ENCODE measurements around the gene SUSD4.
"Not testable (repeated sequence)": the region's sequence is repeated elsewhere in the genome, so short reads cannot be mapped to it uniquely, and the experiment has no call there.

SUSD4 gene

DNA sequence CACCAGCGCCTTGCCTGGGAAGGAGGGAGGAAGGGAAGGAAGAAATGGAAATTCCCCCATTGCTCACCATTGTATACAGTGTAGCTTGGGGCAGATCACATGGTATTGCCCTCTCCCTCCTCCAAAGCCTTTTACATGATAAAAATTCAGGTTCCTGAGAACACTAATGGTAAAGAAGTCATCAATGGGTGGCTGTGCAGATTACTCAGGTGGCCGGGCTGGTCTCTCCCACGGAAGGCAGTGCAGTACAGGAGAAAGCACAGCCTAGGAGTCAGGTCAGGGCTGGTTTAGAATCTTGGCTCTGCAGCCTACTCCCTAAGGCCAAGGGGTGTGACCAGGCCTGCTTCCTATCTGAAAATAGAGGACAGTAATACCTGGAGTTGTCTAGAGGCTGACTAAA lies 107.9 kb downstream of the SUSD4 start:
- no peak for DNase-seq (ENCODE audit: low spot score)

DNA sequence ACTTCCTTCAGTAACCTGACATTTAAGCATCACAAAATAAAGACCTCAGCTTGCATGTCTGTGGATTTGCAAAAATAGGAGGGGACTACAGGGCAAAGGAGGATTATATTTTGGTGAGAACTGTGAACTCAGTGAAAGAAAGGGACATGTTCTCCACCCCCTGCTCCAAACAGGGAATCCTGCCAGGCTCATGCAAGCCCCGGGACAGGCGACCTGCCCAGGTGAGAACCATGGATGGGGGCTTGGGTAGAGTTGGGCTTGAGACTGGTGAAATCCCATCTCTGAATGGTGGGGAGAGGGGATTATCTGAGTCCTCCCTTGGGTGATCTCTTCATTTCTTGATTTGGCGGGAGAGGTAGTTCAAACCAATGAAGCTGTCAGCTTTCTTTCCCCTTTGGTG lies 110.1 kb downstream of the SUSD4 start:
- DNase-seq (ENCODE audit: low spot score), result no peak

DNA sequence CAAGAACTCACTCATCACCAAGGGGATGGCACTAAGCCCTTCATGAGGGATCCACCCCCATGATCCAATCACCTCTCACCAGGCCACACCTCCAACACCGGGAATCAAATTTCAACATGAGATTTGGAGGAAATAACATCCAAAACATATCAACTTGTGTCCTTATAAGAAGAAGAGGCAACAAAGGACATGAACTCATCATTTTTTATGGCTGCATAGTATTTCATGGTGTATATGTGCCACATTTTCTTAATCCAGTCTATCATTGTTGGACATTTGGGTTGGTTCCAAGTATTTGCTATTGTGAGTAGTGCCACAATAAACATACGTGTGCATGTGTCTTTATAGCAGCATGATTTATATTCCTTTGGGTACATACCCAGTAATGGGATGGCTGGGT lies 112.6 kb downstream of the SUSD4 start:
- not testable (repeated sequence) for DNase-seq (ENCODE audit: low spot score)

DNA sequence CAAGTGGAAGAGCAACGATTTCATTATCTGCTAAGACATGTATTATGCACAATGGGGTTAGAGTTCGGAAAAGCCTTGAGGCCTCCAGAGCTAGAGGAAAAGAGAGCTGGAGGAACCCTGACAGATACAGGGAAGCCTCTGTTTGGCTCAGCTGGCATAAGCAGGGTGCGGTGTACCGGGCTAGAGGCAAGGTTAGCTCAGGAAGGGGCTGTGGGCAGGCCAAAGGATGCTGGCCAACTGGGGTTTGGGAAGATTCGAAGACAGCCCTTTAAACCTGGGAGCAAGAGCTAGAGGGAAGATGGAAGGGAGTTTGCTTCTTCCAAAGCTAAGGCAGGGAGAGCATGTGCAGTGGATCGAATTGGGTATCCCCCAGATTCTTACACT lies 113.4 kb downstream of the SUSD4 start:
- no peak for DNase-seq (ENCODE audit: low spot score)

DNA sequence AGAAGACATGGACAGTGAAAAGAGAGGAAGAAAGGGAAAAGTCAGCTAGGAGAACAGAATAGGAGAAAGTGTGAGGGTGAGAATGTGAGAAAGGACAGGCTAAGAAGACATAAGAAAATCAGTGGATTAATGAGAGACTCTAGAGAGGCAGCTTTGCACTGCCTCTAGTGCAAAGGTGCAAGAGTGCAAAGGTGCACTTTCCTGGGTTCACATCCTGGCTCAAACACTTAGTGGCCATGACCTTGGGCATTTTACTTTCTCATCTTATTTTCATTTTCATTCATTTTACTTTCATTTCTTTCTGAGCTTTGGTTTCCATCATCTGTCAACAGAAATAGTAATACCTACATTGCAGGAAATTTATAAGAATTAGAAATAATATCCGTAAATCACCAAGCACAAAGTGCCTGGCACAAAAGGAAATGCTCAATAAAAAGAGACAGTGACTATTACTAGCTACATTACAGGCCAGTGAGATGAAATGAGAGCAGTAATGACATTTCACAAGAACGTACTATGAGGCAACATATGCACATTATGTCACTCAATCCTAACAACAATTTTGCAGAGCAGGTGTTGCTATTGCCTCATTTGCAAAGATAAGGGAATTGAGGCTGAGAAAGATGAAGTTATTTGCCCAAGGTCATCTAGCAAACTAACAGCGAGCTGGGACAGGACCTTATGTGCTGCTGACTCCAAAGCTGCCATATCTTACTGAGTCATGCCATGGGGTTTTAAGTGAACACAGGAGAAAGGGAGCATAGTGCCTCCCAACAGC lies 113.9 kb downstream of the SUSD4 start:
- DNase-seq (ENCODE audit: low spot score), result no peak

DNA sequence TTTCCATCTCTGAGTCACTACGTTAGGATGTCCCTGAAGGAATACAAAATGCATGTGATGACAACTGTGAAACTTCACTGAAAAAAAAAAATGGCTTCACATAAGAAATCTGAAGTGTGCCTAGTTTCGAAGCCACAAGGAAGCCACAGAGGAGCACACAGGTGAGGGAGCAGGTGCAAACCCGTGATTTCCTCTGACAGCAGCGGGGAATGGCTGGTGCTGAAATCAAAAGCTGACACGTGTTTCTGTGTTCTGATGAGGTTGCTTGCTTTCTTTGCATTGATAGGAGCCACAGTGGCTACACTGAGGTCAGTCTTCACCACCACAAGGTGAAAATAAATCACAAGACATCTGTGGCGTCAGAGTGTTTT lies 115.2 kb downstream of the SUSD4 start:
- DNase-seq (ENCODE audit: low spot score), result no peak

DNA sequence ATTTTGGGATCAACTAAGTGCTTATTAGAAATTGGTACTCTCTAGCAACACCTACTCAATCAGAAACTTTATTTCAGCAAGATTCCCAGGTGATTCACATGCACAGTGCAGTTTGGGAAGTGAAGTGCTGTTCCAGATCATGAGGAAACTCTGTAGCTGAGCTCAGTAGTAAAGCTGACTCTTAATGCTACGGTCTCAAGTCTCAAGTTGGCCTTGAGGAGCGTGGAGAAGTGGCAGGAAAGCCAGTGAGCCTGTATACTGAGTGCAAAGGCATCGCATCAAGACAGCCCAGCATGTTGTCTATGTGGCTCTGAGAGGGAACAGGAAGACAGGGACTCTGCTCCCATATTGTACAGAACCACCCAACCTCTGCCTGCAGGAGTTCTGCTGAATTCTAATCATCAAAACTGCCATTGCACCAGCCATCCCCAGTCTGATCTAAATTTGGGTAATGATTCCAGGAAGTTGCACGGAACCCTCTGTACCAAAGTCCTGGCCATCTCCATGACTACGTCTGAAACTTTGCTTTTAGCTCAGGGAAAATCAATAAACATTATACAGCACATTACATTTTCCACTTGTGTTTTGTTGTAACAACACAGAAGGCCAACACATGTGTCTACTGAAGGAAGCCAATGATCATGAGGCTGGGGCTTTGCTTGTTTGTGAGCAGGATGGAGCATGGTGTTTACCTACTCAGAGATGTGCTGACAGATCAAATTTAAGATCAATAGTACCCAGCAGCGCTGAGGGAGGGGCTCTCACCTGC lies 115.8 kb downstream of the SUSD4 start:
- DNase-seq (ENCODE audit: low spot score), result no peak

DNA sequence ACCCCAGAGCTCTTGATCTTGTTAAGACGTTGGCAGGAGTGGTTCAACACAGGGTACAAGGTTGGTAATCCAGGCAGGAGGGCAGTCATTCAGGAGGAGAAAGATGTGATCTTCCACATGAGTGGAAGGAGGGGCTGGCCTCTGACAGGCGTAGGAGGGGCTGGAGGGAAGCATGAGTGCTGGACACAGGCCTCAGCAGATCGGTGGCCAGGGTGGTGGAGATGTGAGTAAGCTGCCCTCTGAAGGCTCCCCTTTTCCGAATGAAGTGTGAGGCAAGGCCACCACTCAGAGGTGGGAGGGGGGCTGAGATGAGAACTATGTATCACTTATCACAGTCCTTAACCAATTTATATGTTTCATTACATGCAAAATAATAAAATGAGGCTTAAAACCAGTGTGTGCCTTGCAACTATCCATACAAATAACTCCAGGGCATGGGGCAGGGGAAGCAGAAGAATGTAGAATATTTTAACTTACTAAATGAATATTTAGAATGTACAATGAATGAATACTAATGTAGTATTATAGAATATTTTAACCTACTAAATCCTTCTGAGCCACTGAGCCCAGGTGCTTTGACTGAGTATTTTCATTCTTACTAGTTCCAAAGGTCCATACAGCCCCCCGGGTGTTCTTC lies 117.4 kb downstream of the SUSD4 start:
- no peak for DNase-seq (ENCODE audit: low spot score)

DNA sequence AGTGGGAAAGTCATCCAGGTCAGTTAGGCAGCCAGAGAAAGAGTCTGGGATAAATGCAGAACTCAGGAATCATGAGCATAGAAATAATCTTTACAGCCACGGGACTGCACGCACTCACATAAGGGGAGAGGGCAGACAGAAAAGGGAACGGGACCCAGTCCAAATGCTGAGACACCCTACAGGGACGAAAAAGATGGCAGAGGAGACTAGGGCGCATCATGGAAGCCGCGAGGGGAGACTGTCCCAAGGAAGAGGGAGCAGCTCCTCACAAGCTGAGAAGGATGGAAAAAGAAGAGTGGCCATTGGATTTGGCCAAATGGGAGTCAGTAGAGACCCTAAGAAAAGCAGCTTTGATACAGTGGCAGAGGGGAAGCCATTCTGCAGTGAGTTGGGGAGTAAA lies 118.0 kb downstream of the SUSD4 start:
- DNase-seq (ENCODE audit: low spot score), result no peak

DNA sequence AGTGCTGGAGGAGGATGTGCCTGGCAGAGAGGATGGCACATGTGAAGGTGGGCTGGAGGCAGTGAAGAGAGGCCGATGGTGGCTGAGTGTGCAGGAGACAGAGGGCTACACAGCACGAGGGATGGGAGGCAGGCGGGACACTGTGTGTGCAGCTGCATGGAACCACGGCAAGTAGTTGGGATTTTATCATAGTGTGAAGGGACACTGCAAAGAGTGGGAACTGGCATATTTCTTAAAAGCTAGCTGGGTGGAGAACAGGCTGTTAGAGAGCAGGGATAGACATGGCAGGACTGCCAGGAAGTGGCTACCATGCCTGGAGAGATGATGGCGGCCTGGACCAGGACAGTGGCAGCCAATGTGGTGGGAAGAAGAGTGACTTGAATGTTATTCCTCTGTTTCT lies 118.6 kb downstream of the SUSD4 start:
- DNase-seq (ENCODE audit: low spot score), result no peak

DNA sequence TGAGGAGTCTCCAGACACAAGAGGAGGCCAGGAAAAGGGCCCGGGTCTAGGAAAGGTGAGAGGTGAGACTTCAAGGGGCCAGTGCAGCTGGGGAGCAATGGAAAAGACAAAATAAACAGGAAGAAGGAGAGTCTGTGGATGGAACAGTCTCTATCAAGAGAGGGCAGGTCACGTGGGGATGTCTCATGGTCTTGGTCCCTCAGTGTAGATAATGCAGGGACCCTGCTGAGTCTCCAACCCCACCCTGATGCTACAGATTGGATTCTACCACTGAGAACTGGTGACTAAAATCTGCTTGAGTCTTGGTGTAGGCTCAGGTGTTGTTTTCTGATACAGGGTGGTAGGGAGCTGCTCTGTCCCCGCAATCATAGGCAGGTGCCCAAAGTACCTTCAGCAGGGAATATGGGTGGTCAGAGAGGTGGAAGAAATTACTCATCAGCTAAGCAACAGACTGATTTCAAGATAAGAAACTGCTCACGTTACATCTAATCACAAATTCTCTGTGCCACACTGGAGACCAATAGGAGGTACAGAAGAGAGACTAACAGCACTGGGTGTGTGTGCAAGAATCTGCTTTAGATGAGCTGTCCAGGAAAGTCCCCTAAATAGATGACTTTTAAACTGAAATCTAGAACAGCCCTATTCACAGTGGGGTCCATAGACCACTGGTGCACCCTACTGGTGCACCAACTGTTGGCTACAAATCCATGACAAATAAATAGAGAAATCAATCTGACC lies 119.4 kb downstream of the SUSD4 start:
- no peak for DNase-seq (ENCODE audit: low spot score)

DNA sequence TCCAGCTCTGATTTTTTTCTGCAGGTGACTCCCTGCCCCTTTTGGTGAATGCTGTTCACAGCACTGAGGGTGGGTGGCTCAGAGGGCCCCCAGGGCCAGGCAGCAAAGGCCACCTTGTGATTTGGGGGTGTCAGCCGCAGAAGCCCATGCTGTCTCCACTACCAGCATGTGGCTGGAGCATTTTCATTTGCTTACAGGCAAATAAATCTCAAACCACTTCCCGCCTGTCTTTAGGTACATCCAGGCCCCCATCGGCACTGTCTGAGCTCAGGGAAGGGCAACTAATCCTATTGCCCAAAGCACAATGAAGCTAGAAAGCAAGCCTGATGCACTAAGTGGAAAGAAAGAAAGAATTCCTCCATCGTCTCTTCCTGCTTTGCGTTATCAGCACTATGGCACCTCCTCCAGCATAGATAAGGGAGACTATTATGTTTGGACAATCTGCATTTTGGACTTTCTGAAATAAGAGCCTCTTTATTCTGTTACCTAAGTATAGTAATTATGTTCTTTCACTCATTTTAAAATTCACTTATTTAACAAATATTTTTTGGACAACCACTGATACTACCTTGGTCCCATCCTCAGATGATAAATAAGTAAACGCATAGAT lies 120.4 kb downstream of the SUSD4 start:
- DNase-seq (ENCODE audit: low spot score), result no peak

DNA sequence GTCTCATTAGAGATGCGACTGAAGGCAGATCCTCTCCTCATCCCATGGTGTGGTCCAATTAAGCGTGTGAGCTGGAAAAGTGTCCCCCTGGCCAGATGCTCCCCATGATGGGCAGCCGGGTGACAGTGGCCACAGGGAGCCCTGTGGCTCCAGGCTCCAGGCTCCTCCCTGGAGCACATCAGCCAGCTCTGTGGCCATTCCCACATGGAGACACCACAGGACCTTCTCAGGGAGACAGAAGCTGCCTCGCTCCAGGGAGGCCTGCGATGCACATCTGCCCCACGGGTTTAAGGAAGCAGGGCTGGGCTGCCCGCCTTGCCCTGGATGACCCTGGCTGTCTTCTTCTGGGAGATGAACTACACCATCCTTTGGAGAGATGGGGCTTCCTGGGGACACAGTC lies 121.0 kb downstream of the SUSD4 start:
- no peak for DNase-seq (ENCODE audit: low spot score)

DNA sequence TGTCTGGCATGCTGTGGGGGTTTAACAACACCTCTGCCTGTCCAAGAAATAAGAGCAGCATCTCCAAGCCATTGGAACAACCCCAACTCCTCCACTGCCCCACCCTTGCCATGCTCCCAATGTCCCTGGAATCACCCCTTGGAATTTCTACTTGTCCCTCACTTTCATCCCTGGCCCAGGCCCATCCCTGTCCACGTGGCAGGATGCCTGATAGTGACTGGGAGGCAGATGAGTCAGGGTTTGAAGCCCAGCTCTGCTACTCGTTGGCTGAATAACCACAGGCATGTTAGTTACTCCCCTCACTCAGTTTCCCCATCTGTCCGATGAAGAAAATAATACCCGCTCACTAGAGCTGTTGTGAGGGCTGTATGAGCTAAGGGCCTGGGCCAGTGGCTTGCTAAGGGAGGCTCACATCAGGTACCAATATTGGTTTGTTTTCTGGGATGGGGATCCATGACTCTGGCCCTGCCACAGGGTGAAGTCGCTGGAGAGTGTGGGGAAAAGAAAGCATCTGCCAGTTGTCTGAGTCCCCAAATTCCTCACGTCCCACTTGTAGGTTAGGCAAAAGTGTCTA lies 121.5 kb downstream of the SUSD4 start:
- DNase-seq (ENCODE audit: low spot score), result no peak

DNA sequence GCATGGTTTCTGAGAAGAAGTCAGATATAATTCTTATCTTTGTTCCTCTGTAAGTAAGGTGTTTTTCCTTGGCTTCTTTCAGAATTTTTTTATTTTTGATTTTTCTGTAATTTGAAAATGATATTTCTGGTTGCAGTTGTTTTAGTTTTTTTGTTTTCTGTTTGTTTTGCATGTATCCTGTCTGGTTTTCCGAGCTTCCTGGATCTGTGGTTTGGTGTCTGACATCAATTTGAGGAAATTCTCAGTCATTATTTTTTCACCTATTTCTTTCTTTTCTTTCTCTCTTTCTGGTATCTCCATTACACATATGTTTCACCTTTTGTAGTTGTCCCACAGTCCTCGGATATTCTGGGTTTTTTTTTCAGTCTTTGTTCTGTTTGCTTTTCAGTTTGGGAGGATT lies 123.9 kb downstream of the SUSD4 start:
- DNase-seq (ENCODE audit: low spot score), result no peak

DNA sequence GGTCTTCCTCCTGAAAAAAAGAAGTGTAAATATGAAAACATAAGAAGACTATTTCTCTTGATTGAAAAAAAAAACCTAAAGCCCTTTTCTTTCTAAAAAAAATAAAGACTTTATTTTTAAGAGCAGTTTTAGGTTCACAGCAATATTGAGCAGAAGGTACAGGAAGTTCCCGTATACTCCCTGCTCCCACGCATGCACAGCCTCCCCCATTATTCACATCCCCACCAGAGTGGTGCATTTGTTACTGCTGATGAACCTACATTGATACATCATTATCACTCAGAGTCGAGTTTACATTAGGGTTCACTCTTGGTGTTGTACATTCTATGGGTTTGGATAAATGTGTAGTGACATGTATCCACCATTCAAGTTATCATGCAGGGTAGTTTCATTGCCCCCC lies 128.9 kb downstream of the SUSD4 start:
- no peak for DNase-seq (ENCODE audit: low spot score)

DNA sequence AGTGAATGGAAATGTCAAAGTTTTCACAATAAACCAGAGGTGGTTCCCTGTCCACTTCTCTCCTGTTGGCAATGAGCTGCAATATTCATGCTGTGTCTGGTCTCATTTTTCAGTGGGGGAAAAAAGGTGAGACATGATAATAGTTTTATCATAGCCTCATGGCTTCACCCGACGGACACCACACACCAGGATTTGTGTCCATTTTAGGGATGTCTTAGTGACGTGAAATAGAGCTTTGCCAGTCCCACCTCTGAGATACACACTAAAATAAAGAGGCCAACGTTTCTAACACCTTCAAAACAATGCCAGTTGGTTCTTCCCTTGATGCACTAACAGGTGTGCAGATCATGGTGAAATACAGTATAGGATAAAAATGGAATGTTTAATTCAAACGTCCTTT lies 129.4 kb downstream of the SUSD4 start:
- DNase-seq (ENCODE audit: low spot score), result no peak

DNA sequence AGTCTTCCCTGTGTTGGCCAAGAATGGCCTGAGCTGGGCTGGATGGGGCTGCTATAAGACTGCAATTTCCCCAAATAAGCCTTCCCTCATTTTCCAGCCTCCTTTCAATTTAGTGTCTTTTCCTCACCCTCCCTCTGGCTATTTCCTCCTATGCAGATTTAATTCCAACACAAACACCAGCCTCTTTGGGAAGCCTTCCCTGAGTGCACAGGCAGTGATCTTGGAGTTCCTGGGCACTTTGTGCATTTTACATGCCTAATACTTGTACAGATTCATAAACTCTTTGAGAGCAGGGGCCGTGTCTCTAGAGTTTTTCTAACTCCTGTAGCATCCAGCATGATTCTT lies 129.8 kb downstream of the SUSD4 start:
- no peak for DNase-seq (ENCODE audit: low spot score)

DNA sequence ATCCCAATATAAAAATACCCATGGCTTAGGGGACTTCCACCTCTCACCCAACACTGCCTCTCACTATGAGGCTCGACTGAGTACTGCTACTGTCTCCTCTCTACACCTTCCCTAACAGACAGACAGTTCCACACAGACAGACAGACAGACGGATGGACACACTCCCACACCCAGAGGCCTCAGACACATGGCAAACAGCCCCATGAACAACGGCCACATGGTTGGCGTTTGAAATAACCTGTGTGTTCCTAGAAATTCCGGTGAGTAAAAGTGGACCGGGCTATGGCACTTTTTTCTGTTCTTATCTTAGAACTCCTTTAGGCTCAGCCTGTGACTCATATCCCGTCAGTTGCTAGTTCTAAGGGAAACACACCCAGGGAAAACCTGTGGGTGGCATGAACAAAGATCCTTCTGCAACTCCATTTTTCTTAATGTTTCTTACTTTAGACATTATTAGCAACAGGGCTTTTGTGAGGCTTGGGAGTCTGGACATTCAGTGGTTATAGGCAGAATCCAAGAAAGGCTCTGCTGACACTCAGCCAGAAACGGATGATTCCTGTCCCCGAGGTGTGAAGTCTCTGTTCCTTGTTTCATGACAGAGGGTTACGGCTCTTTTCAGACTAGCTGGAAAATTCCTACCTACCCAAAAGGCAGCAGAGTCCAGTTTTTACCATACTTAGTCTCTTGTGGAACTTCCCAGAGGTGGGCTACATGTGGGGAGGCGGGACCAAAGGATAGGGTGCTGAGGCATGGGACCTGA lies 130.4 kb downstream of the SUSD4 start:
- no peak for DNase-seq (ENCODE audit: low spot score)

DNA sequence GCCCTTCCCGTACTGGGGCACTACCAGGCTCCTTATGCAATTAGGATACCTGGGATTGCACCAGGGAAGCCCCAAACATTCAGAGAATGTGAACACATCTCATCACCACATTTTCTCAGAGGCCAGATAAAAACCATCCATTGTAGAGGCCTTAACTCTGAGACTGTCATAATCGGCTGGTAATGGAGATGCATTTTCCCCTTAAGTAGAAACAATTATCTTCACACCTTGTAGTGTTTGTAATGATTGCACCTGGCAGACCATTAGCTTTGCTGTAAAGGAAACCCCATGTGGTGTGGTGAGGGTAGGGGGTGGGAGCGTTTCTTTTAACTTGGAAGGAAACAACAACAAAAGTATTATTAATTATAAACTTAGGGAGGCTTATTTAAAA lies 131.0 kb downstream of the SUSD4 start:
- no peak for DNase-seq (ENCODE audit: low spot score)

DNA sequence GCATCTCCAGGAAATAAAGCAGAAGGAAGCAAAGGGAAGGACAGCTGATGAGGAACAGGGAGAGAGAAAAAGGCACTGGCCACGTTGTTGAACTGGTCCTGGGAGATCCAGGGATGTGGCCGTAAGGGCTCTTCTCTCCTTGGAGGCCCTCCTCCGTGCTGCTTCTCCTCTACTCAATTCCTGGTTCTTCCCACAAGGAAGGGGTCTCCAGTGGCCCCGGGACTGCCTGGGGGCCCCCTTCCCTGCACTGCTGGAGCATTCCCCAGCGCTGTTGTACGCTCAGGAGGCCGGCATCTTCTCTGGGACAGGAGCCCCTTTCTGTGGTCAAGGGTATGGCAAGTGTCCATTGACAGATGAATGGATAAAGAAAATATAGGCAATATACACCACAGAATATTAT lies 132.4 kb downstream of the SUSD4 start:
- DNase-seq (ENCODE audit: low spot score), result no peak

All from SK-N-DZ (cell line).